PC-9 (cell line): ENCODE measurements around the gene CACNA1B.

ENCODE experiments used
- EZH2 ChIP-seq: fragments of 200-600 bp; sonication (generic); IDR thresholded peaks from 2 replicates; pipeline ENCODE4 v1.8.0; 2017; ENCODE audit warnings: antibody characterized with exemption, low read depth
- TF ChIP-seq, protein P1 (sequence below): fragments of 200-600 bp; sonication (generic); conservative IDR thresholded peaks from 2 replicates; pipeline ENCODE4 v1.6.1; 2017; ENCODE audit warnings: mixed run types, antibody characterized with exemption, mild to moderate bottlenecking, moderate library complexity

DNA sequence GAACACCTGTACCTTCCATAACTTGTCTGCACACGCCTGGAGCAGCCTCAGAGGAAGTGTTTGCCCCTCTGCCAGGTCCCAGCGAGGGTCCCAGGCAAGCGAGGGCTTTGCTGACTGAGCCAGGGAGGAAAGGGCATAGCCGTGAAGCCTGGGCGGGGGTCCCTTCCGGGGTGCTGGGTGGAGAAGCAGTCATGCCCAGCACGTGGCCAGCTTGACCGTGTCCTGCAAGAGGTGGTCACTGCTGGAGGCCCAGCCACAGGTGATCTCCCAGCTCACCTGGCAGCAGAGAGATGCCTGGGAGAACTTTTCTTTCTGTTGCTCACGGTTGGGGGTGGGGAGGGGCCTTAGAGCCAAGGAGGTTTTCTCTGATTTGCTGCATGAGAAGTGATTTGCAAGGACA lies 195.3 kb downstream of the CACNA1B start:
- TF ChIP-seq, protein P1, sequence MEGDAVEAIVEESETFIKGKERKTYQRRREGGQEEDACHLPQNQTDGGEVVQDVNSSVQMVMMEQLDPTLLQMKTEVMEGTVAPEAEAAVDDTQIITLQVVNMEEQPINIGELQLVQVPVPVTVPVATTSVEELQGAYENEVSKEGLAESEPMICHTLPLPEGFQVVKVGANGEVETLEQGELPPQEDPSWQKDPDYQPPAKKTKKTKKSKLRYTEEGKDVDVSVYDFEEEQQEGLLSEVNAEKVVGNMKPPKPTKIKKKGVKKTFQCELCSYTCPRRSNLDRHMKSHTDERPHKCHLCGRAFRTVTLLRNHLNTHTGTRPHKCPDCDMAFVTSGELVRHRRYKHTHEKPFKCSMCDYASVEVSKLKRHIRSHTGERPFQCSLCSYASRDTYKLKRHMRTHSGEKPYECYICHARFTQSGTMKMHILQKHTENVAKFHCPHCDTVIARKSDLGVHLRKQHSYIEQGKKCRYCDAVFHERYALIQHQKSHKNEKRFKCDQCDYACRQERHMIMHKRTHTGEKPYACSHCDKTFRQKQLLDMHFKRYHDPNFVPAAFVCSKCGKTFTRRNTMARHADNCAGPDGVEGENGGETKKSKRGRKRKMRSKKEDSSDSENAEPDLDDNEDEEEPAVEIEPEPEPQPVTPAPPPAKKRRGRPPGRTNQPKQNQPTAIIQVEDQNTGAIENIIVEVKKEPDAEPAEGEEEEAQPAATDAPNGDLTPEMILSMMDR = no peak
- TF ChIP-seq EZH2 = no peak
